Activated CD4-positive, CD25-positive, alpha-beta regulatory T cell treated with anti-CD3 and anti-CD28 coated beads, Interleukin-2, amount 50 U/mL, for 72 hours (primary cell): ENCODE data around the gene KYNU.
"Not testable (repeated sequence)": the region's sequence is repeated elsewhere in the genome, so short reads cannot be mapped to it uniquely, and the experiment has no call there.

ENCODE experiments used
- DNase-seq: peaks from one replicate; pipeline ENCODE4 v3.0.0; 2021

The KYNU gene

GRCh38 chr2:142920571-142920970 lies 43.1 kb downstream of the KYNU start:
- DNase-seq: no peak

GRCh38 chr2:142926445-142926844 lies 49.0 kb downstream of the KYNU start:
- no peak for DNase-seq

GRCh38 chr2:142930835-142931398 lies 53.5 kb downstream of the KYNU start:
- no peak for DNase-seq

- no peak for DNase-seq
Measured at GRCh38 chr2:142933916-142934315, 56.5 kb downstream of the KYNU start.

- no peak for DNase-seq
Measured at GRCh38 chr2:142935563-142936089, 58.2 kb downstream of the KYNU start.

GRCh38 chr2:142936629-142937028 lies 59.2 kb downstream of the KYNU start:
- DNase-seq: no peak

- no peak for DNase-seq
Measured at GRCh38 chr2:142937347-142937746, 59.9 kb downstream of the KYNU start.

- no peak for DNase-seq
Measured at GRCh38 chr2:142938240-142938639, 60.8 kb downstream of the KYNU start.

GRCh38 chr2:142940606-142941223 lies 63.3 kb downstream of the KYNU start:
- no peak for DNase-seq

GRCh38 chr2:142942690-142943089 lies 65.2 kb downstream of the KYNU start:
- no peak for DNase-seq

GRCh38 chr2:142944264-142944663 lies 66.8 kb downstream of the KYNU start:
- DNase-seq: no peak

GRCh38 chr2:142944721-142945120 lies 67.3 kb downstream of the KYNU start:
- DNase-seq: no peak

GRCh38 chr2:142946941-142947340 lies 69.5 kb downstream of the KYNU start:
- no peak for DNase-seq

GRCh38 chr2:142948723-142949122 lies 71.3 kb downstream of the KYNU start:
- not testable (repeated sequence) for DNase-seq

- not testable (repeated sequence) for DNase-seq
Measured at GRCh38 chr2:142950323-142950722, 72.9 kb downstream of the KYNU start.

- DNase-seq: no peak
Measured at GRCh38 chr2:142951190-142952007, 73.9 kb downstream of the KYNU start.

- no peak for DNase-seq
Measured at GRCh38 chr2:142952018-142952417, 74.6 kb downstream of the KYNU start.

GRCh38 chr2:142952793-142953494 lies 75.5 kb downstream of the KYNU start:
- DNase-seq: no peak

- DNase-seq: no peak
Measured at GRCh38 chr2:142954493-142954892, 77.0 kb downstream of the KYNU start.

- no peak for DNase-seq
Measured at GRCh38 chr2:142957144-142957543, 79.7 kb downstream of the KYNU start.

GRCh38 chr2:142961202-142961601 lies 83.7 kb downstream of the KYNU start:
- no peak for DNase-seq

- DNase-seq: no peak
Measured at GRCh38 chr2:142965443-142965842, 88.0 kb downstream of the KYNU start.

GRCh38 chr2:142966284-142966683 lies 88.8 kb downstream of the KYNU start:
- no peak for DNase-seq
